GM23338 (cell line): ENCODE results near the gene WFDC10B. TPM values are rescaled to one million over a fixed set of nuclear protein-coding genes. Genes with fewer than 3 reads are reported as not detected.

ENCODE experiments used
- ATAC-seq: fragments of 200-7000 bp; cut with Tn5 transposase; 3 replicates; pipeline ENCODE4 v1.9.1; 2020
- DNase-seq: peaks from one replicate; pipeline ENCODE4 v3.0.0-alpha.2; 2015; ENCODE audit warnings: low spot score
- H2AFZ ChIP-seq: fragments of 200-600 bp; sonication (generic); 2 replicates; pipeline ENCODE4 v1.8.0; 2016; ENCODE audit warnings: antibody characterized with exemption, mild to moderate bottlenecking, moderate library complexity
- H3F3A ChIP-seq: fragments of 200-600 bp; sonication (generic); replicated peaks from 2 replicates; pipeline ENCODE4 v1.8.0; 2017; ENCODE audit warnings: antibody characterized with exemption, mixed run types, low read depth
- H3K27ac ChIP-seq: fragments of 200-600 bp; sonication (generic); 2 replicates; pipeline ENCODE4 v1.6.1; 2016; ENCODE audit warnings: low read depth
- H3K27me3 ChIP-seq: fragments of 200-600 bp; sonication (generic); 2 replicates; pipeline ENCODE4 v1.8.0; 2016; ENCODE audit warnings: mild to moderate bottlenecking, mixed run types, moderate library complexity; ENCODE audit not compliant: insufficient read depth
- H3K36me3 ChIP-seq: fragments of 200-600 bp; sonication (generic); 2 replicates; pipeline ENCODE4 v1.8.0; 2016; ENCODE audit warnings: mild to moderate bottlenecking; ENCODE audit not compliant: insufficient read depth
- H3K4me1 ChIP-seq: fragments of 200-600 bp; sonication (generic); 2 replicates; pipeline ENCODE4 v1.8.0; 2016; ENCODE audit warnings: mild to moderate bottlenecking, moderate library complexity; ENCODE audit not compliant: insufficient read depth
- H3K4me2 ChIP-seq: fragments of 200-600 bp; sonication (generic); 2 replicates; pipeline ENCODE4 v1.7.1; 2017; ENCODE audit warnings: mixed run types
- H3K4me3 ChIP-seq: fragments of 200-600 bp; sonication (generic); 2 replicates; pipeline ENCODE4 v1.6.1; 2016; ENCODE audit warnings: mixed run types
- H3K79me2 ChIP-seq: fragments of 200-600 bp; sonication (generic); replicated peaks from 2 replicates; pipeline ENCODE4 v1.8.0; 2017; ENCODE audit warnings: mild to moderate bottlenecking; ENCODE audit not compliant: insufficient read depth
- H3K9me2 ChIP-seq: fragments of 200-600 bp; sonication (generic); 2 replicates; pipeline ENCODE4 v1.8.0; 2017; ENCODE audit not compliant: insufficient read depth
- H4K20me1 ChIP-seq: fragments of 200-600 bp; sonication (generic); replicated peaks from 2 replicates; pipeline ENCODE4 v1.8.0; 2017; ENCODE audit warnings: mild to moderate bottlenecking; ENCODE audit not compliant: insufficient read depth
- H3K27ac Mint-ChIP-seq: 2 replicates; pipeline ENCODE4 v1.8.0; 2020; ENCODE audit warnings: inconsistent platforms, mild to moderate bottlenecking, moderate library complexity, mixed read lengths
- H3K27me3 Mint-ChIP-seq: 3 replicates; pipeline ENCODE4 v1.8.0; 2022; ENCODE audit warnings: low read depth, mild to moderate bottlenecking, moderate library complexity, mixed read lengths, inconsistent platforms; ENCODE audit not compliant: insufficient read depth, poor library complexity
- H3K36me3 Mint-ChIP-seq: 3 replicates; pipeline ENCODE4 v1.8.0; 2021; ENCODE audit warnings: low read depth, mild to moderate bottlenecking, inconsistent platforms, moderate library complexity, mixed read lengths
- H3K4me1 Mint-ChIP-seq: 3 replicates; pipeline ENCODE4 v1.8.0; 2020; ENCODE audit warnings: mild to moderate bottlenecking, inconsistent platforms, mixed read lengths
- H3K4me3 Mint-ChIP-seq: 3 replicates; pipeline ENCODE4 v1.8.0; 2021; ENCODE audit warnings: moderate library complexity, mild to moderate bottlenecking, inconsistent platforms, mixed read lengths
- H3K9me3 Mint-ChIP-seq: 3 replicates; pipeline ENCODE4 v1.8.0; 2020; ENCODE audit warnings: moderate library complexity, mild to moderate bottlenecking, inconsistent platforms, mixed read lengths
- CREB1 ChIP-seq: fragments of 250-450 bp; sonication (Bioruptor Pico); IDR thresholded peaks from 2 replicates; pipeline ENCODE4 v1.5.0; 2020; ENCODE audit warnings: low read depth, mild to moderate bottlenecking, moderate library complexity
- CTCF ChIP-seq, 2 experiments: fragments of 200-600 bp in 1 of 2; sonication (generic) in 1 of 2; conservative IDR thresholded peaks; 2 replicates each; pipeline versions ENCODE4 v1.5.1 to v1.6.1; 2016 to 2017; ENCODE audit warnings: antibody characterized with exemption in 2 of 2, low read depth in 2 of 2, mild to moderate bottlenecking in 2 of 2, moderate library complexity in 1 of 2
- EZH2 ChIP-seq: fragments of 200-600 bp; sonication (generic); IDR thresholded peaks from one replicate; pipeline ENCODE4 v1.8.0; 2017; ENCODE audit warnings: antibody characterized with exemption, mild to moderate bottlenecking, low read depth; ENCODE audit not compliant: unreplicated experiment
- EZH2phosphoT487 ChIP-seq: fragments of 200-600 bp; sonication (generic); IDR thresholded peaks from one replicate; pipeline ENCODE4 v1.8.1; 2018; ENCODE audit warnings: antibody characterized with exemption; ENCODE audit not compliant: unreplicated experiment
- JUNB ChIP-seq: IDR thresholded peaks from one replicate; pipeline ENCODE4 v1.6.1; 2016; ENCODE audit warnings: antibody characterized with exemption; ENCODE audit not compliant: unreplicated experiment
- NANOG ChIP-seq: IDR thresholded peaks from 2 replicates; pipeline ENCODE4 v1.6.1; 2016; ENCODE audit warnings: antibody characterized with exemption, borderline replicate concordance
- POLR2AphosphoS5 ChIP-seq: IDR thresholded peaks from 2 replicates; pipeline ENCODE4 v1.6.1; 2016; ENCODE audit warnings: antibody characterized with exemption, low read depth
- STAT1 ChIP-seq: IDR thresholded peaks from one replicate; pipeline ENCODE4 v1.6.1; 2016; ENCODE audit warnings: antibody characterized with exemption; ENCODE audit not compliant: unreplicated experiment
- ZNF114 ChIP-seq: fragments of 250-450 bp; sonication (Bioruptor Pico); IDR thresholded peaks from 2 replicates; pipeline ENCODE4 v1.5.0; 2020; ENCODE audit warnings: mild to moderate bottlenecking, moderate library complexity
- ZNF331 ChIP-seq: fragments of 250-450 bp; sonication (Bioruptor Pico); IDR thresholded peaks from 2 replicates; pipeline ENCODE4 v1.5.0; 2020; ENCODE audit warnings: low read depth, mild to moderate bottlenecking, moderate library complexity
- polyA plus RNA-seq: library from polyadenylated mRNA; unstranded; fragments of >200 nt; fragmentation: Nextera tagmentation; extraction: Ambion mirVana; gene quantifications from 2 replicates; pipeline ENCODE4 v1.2.1, GENCODE V29; 2016
- total RNA-seq: library from RNA; depleted of rRNA; stranded (reverse); fragments of >200 nt; shearing (Covaris generic); gene quantifications from 2 replicates; pipeline ENCODE4 v1.2.3, GENCODE V29; 2014
- TF ChIP-seq, protein P1 (sequence below): IDR thresholded peaks from one replicate; pipeline ENCODE4 v1.6.1; 2018; ENCODE audit warnings: antibody characterized with exemption; ENCODE audit not compliant: unreplicated experiment

The WFDC10B gene
- total and polyA plus RNA-seq, 2 experiments from 2014 or later = 1.0 TPM; not detected in 1

GRCh38 chr20:45647441-45648050, 57.3 kb downstream of the WFDC10B start:
- no peaks in the 10 kb centered on the region for H3F3A ChIP-seq
- H3K27me3 ChIP-seq = no peaks in the 10 kb centered on the region
- no peaks in the 10 kb centered on the region for H4K20me1 ChIP-seq
- no peak overlapping the region for H3K4me3 ChIP-seq
- Mint-ChIP-seq H3K9me3 (peaks cover 47% of the 10 kb centered on the region), H3K27me3 (peaks cover 4% of the 10 kb centered on the region), H3K4me1 (peaks cover 10% of the 10 kb centered on the region; the same call in 2 of the 3 replicates), H3K36me3 (peaks cover 26% of the 10 kb centered on the region), H3K4me3 (no peak overlapping the region), H3K27ac (no peak overlapping the region)
- H3K4me2 ChIP-seq = no peak overlapping the region
- no peaks in the 10 kb centered on the region for H3K4me1 ChIP-seq
- TF ChIP-seq JUNB (no peak), EZH2 (no peak)
- TF ChIP-seq, protein P1, sequence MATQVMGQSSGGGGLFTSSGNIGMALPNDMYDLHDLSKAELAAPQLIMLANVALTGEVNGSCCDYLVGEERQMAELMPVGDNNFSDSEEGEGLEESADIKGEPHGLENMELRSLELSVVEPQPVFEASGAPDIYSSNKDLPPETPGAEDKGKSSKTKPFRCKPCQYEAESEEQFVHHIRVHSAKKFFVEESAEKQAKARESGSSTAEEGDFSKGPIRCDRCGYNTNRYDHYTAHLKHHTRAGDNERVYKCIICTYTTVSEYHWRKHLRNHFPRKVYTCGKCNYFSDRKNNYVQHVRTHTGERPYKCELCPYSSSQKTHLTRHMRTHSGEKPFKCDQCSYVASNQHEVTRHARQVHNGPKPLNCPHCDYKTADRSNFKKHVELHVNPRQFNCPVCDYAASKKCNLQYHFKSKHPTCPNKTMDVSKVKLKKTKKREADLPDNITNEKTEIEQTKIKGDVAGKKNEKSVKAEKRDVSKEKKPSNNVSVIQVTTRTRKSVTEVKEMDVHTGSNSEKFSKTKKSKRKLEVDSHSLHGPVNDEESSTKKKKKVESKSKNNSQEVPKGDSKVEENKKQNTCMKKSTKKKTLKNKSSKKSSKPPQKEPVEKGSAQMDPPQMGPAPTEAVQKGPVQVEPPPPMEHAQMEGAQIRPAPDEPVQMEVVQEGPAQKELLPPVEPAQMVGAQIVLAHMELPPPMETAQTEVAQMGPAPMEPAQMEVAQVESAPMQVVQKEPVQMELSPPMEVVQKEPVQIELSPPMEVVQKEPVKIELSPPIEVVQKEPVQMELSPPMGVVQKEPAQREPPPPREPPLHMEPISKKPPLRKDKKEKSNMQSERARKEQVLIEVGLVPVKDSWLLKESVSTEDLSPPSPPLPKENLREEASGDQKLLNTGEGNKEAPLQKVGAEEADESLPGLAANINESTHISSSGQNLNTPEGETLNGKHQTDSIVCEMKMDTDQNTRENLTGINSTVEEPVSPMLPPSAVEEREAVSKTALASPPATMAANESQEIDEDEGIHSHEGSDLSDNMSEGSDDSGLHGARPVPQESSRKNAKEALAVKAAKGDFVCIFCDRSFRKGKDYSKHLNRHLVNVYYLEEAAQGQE = no peak
- H3K36me3 ChIP-seq = no peaks in the 10 kb centered on the region
- H2AFZ ChIP-seq = no peak overlapping the region
- no peaks in the 10 kb centered on the region for H3K79me2 ChIP-seq
- H3K9me2 ChIP-seq = peaks cover 15% of the 10 kb centered on the region; the same call in 1 of the 2 replicates
- no peak overlapping the region for H3K27ac ChIP-seq
- DNase-seq (no peak), ATAC-seq (no peak)

DNA sequence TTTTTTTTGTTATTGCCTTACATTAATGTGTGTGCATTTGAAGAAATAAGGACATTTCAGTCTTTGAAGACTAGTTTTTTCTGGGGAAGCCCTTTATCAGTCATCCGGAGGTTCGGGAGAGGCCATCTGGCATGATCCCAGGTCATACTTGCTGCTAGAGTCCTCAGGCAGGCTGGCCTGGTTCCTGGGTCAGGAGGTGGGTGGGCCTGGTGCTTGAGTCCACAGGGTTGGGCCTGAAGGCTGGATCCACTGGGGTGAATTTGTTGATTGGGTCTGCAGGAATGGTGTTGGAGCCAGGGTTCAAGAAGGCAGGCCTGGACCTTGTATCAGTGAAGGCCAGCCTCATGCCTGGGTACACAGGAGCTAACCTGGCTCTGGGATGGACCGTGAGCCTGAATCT, 57.9 kb downstream of the WFDC10B start:
- Histone ChIP-seq H3K9me2 (peaks cover 15% of the 10 kb centered on the region; the same call in 1 of the 2 replicates), H2AFZ (no peak overlapping the region), H3K4me2 (no peak overlapping the region), H3K27ac (no peak overlapping the region), H4K20me1 (no peaks in the 10 kb centered on the region), H3K79me2 (no peaks in the 10 kb centered on the region), H3K4me1 (no peaks in the 10 kb centered on the region), H3K4me3 (no peak overlapping the region), H3K27me3 (no peaks in the 10 kb centered on the region), H3F3A (no peaks in the 10 kb centered on the region), H3K36me3 (no peaks in the 10 kb centered on the region)
- peaks cover 4% of the 10 kb centered on the region for H3K27me3 Mint-ChIP-seq
- DNase-seq (no peak), ATAC-seq (no peak)
- no peak overlapping the region for H3K4me3 Mint-ChIP-seq
- peaks cover 23% of the 10 kb centered on the region for H3K36me3 Mint-ChIP-seq
- H3K4me1 Mint-ChIP-seq = peaks cover 10% of the 10 kb centered on the region; the same call in 2 of the 3 replicates
- peaks cover 40% of the 10 kb centered on the region for H3K9me3 Mint-ChIP-seq
- H3K27ac Mint-ChIP-seq = no peak overlapping the region
- TF ChIP-seq, protein P1 = no peak
- TF ChIP-seq ZNF331 (CRISPR knock-in tag) (no peak), CTCF (conservative IDR thresholded peaks at IDR 0.05; ENCODE audit: low read depth in 2 of 2) (no peak), STAT1 (no peak), EZH2 (no peak), EZH2phosphoT487 (no peak), POLR2AphosphoS5 (no peak), NANOG (no peak), JUNB (no peak), ZNF114 (no peak), CREB1 (CRISPR knock-in tag) (no peak)
